Liver (tissue), 9 donors: ENCODE measurements around the gene EPHB2. TPM values are rescaled to one million over a fixed set of nuclear protein-coding genes. Genes with fewer than 3 reads are reported as not detected.

Source experiments
- DNase-seq: peaks from one replicate; pipeline ENCODE4 v3.0.0-alpha.2; 2017; ENCODE audit warnings: low spot score
- H3K27ac ChIP-seq, 2 donors: one replicate each; pipeline ENCODE4 v1.7.0; 2013; ENCODE audit warnings: inconsistent platforms in 2 of 2, low read length in 2 of 2, control low read depth in 1 of 2, low read depth in 1 of 2, mild to moderate bottlenecking in 1 of 2
- H3K27me3 ChIP-seq, 4 donors: one replicate each; pipeline versions ENCODE4 v1.6.1 to v1.7.0; 2013; ENCODE audit warnings: low read length in 3 of 4, inconsistent platforms in 1 of 4, mild to moderate bottlenecking in 1 of 4, moderate library complexity in 1 of 4; ENCODE audit not compliant: control insufficient read depth in 4 of 4, insufficient read depth in 4 of 4
- H3K36me3 ChIP-seq, 4 donors: one replicate each; pipeline versions ENCODE4 v1.6.1 to v1.7.0; 2013; ENCODE audit warnings: low read length in 3 of 4, mild to moderate bottlenecking in 3 of 4, low read depth in 1 of 4, moderate library complexity in 1 of 4; ENCODE audit not compliant: control insufficient read depth in 4 of 4, insufficient read depth in 3 of 4
- H3K4me1 ChIP-seq, 4 donors: one replicate each; pipeline versions ENCODE4 v1.6.1 to v1.7.0; 2013; ENCODE audit warnings: low read length in 3 of 4, mild to moderate bottlenecking in 3 of 4, moderate library complexity in 1 of 4; ENCODE audit not compliant: control insufficient read depth in 4 of 4, insufficient read depth in 4 of 4
- H3K4me3 ChIP-seq, 3 donors: one replicate each; pipeline versions ENCODE4 v1.6.1 to v1.7.0; 2013; ENCODE audit warnings: low read length in 3 of 3, control low read depth in 1 of 3, low read depth in 1 of 3, mild to moderate bottlenecking in 1 of 3
- H3K9ac ChIP-seq, 2 donors: one replicate each; pipeline ENCODE4 v1.7.0; 2013; ENCODE audit warnings: low read length in 2 of 2, mild to moderate bottlenecking in 2 of 2, moderate library complexity in 2 of 2, control low read depth in 1 of 2, low read depth in 1 of 2
- H3K9me3 ChIP-seq, 4 donors: one replicate each; pipeline versions ENCODE4 v1.6.1 to v1.7.0; 2013; ENCODE audit warnings: low read length in 3 of 4; ENCODE audit not compliant: control insufficient read depth in 4 of 4
- ATF3 ChIP-seq: IDR thresholded peaks from 2 replicates; pipeline ENCODE4 v1.6.1; 2016; ENCODE audit warnings: antibody characterized with exemption
- CTCF ChIP-seq: fragments of 150-350 bp; IDR thresholded peaks from 2 replicates; pipeline ENCODE4 v1.5.1; 2017; ENCODE audit warnings: improper control_type of control experiment, low read depth, low read length; ENCODE audit not compliant: missing input control
- EGR1 ChIP-seq, 2 donors: IDR thresholded peaks; 2 replicates each; pipeline ENCODE4 v1.6.1; 2016 to 2018; ENCODE audit warnings: antibody characterized with exemption in 2 of 2, low read depth in 2 of 2
- FOXA1 ChIP-seq: IDR thresholded peaks from 2 replicates; pipeline ENCODE4 v1.6.1; 2016; ENCODE audit warnings: antibody characterized with exemption
- FOXA2 ChIP-seq: IDR thresholded peaks from 2 replicates; pipeline ENCODE4 v1.6.1; 2016; ENCODE audit warnings: antibody characterized with exemption
- GABPA ChIP-seq, 2 donors: IDR thresholded peaks in 1 of 2; conservative IDR thresholded peaks in 1 of 2; 2 replicates each; pipeline ENCODE4 v1.6.1; 2016; ENCODE audit warnings: antibody characterized with exemption in 2 of 2, mild to moderate bottlenecking in 1 of 2, moderate library complexity in 1 of 2
- HNF4A ChIP-seq, 2 donors: conservative IDR thresholded peaks; 2 replicates each; pipeline ENCODE4 v1.6.1; 2016; ENCODE audit warnings: antibody characterized with exemption in 2 of 2, mild to moderate bottlenecking in 2 of 2
- HNF4G ChIP-seq: IDR thresholded peaks from 2 replicates; pipeline ENCODE4 v1.6.1; 2016; ENCODE audit warnings: antibody characterized with exemption
- JUND ChIP-seq, 2 donors: IDR thresholded peaks; 2 replicates each; pipeline ENCODE4 v1.6.1; 2016; ENCODE audit warnings: antibody characterized with exemption in 2 of 2
- MAX ChIP-seq: IDR thresholded peaks from 2 replicates; pipeline ENCODE4 v1.6.1; 2016; ENCODE audit warnings: antibody characterized with exemption
- NR2F2 ChIP-seq: IDR thresholded peaks from 2 replicates; pipeline ENCODE4 v1.6.1; 2016; ENCODE audit warnings: antibody characterized with exemption
- RAD21 ChIP-seq, 2 donors: IDR thresholded peaks; 2 replicates each; pipeline ENCODE4 v1.6.1; 2016; ENCODE audit warnings: antibody characterized with exemption in 2 of 2, mild to moderate bottlenecking in 2 of 2
- REST ChIP-seq: IDR thresholded peaks from 2 replicates; pipeline ENCODE4 v1.6.1; 2016; ENCODE audit warnings: antibody characterized with exemption, mild to moderate bottlenecking
- RXRA ChIP-seq, 2 donors: IDR thresholded peaks; 2 replicates each; pipeline ENCODE4 v1.6.1; 2017 to 2018; ENCODE audit warnings: antibody characterized with exemption in 2 of 2, mild to moderate bottlenecking in 1 of 2
- SP1 ChIP-seq: IDR thresholded peaks from 2 replicates; pipeline ENCODE4 v1.6.1; 2018; ENCODE audit warnings: antibody characterized with exemption, mild to moderate bottlenecking
- TAF1 ChIP-seq: conservative IDR thresholded peaks from 2 replicates; pipeline ENCODE4 v1.6.1; 2016; ENCODE audit warnings: antibody characterized with exemption, mild to moderate bottlenecking
- YY1 ChIP-seq: IDR thresholded peaks from 2 replicates; pipeline ENCODE4 v1.6.1; 2016; ENCODE audit warnings: antibody characterized with exemption, mild to moderate bottlenecking
- ZBTB33 ChIP-seq: IDR thresholded peaks from 2 replicates; pipeline ENCODE4 v1.6.1; 2016; ENCODE audit warnings: antibody characterized with exemption
- WGBS: extraction: QIAGEN DNeasy Blood & Tissue Kit; methylation state at CpG from one replicate; pipeline ENCODE4 v1.1.7; 2013; 5-methylcytosine and 5-hydroxymethylcytosine counted together
- polyA plus RNA-seq, 2 donors: library from polyadenylated mRNA; stranded (reverse) in 1 of 2; unstranded in 1 of 2; fragments of 200-250 nt in 1 of 2; fragments of >200 nt in 1 of 2; fragmentation: Nextera tagmentation in 1 of 2; extraction: Ambion mirVana in 1 of 2; gene quantifications; one replicate each; pipeline versions ENCODE4 v1.2.1 to v1.2.3, GENCODE V29; 2013 to 2015
- total RNA-seq, 2 donors: library from RNA; depleted of rRNA; stranded (reverse); fragments of >200 nt; gene quantifications; one replicate each; pipeline ENCODE4 v1.2.3, GENCODE V29; 2014
- donor health status: healthy.
- donor health status: healthy.
- donor health status: healthy.
- donor health status: healthy.
- donor health status: healthy.

EPHB2 gene
- total and polyA plus RNA-seq, 4 donors, result 0.07 to 1.0 (median 0.38) TPM

- Histone ChIP-seq H3K4me3 (no peak overlapping the region), H3K4me1 (no peaks in the 10 kb centered on the region), H3K9me3 (no peaks in the 10 kb centered on the region), H3K27ac (no peak overlapping the region), H3K9ac (no peak overlapping the region), H3K27me3 (no peaks in the 10 kb centered on the region), H3K36me3 (no peaks in the 10 kb centered on the region)
- no peak for TF ChIP-seq YY1
- TF ChIP-seq ZBTB33, result no peak
- no peak for TF ChIP-seq NR2F2
- TF ChIP-seq HNF4A (conservative IDR thresholded peaks at IDR 0.05), result no peak
- TF ChIP-seq FOXA2, result no peak
- TF ChIP-seq SP1, result no peak
- no peak for TF ChIP-seq TAF1
- TF ChIP-seq ATF3, result no peak
- TF ChIP-seq HNF4G, result no peak
- TF ChIP-seq FOXA1, result no peak
- no peak for TF ChIP-seq RAD21 (IDR thresholded peaks at IDR 0.05)
- no peak for TF ChIP-seq JUND (IDR thresholded peaks at IDR 0.05)
- TF ChIP-seq MAX, result no peak
- no peak for TF ChIP-seq RXRA (IDR thresholded peaks at IDR 0.05)
- TF ChIP-seq GABPA (IDR thresholded peaks at IDR 0.05 in 1 of 2, conservative IDR thresholded peaks at IDR 0.05 in 1 of 2), result no peak
- TF ChIP-seq REST, result no peak
- TF ChIP-seq CTCF, result no peak
- TF ChIP-seq EGR1 (IDR thresholded peaks at IDR 0.05; ENCODE audit: low read depth in 2 of 2), result no peak
- DNase-seq, result no peak
- WGBS, result 78% methylated on average over 17 of the region's 17 CpGs
Measured at GRCh38 chr1:22773981-22774832, 63.6 kb downstream of the EPHB2 start.
